ENCODE results near the gene PTGIS. TPM values are rescaled to one million over a fixed set of nuclear protein-coding genes. Genes with fewer than 3 reads are reported as not detected.

Gene PTGIS
- total and polyA plus RNA-seq, 2 of the 4 experiments (the other 2 are of a cell fraction): 1.6 to 2.6 TPM

- Histone ChIP-seq H3K4me2 (ENCODE audit: low read depth, low read length) (no peak overlapping the region), H2AFZ (replicated peaks; ENCODE audit: low read length, poor library complexity) (no peak overlapping the region), H3K18ac (ENCODE audit: low read depth, low read length) (no peak overlapping the region; the same call in 1 of the 2 replicates), H3K4me1 (ENCODE audit: control insufficient read depth, insufficient read depth, low read length) (peaks cover 28% of the 10 kb centered on the region), H2BK15ac (ENCODE audit: low read depth, low read length) (peak overlapping the region; percentile 53; the same call in 1 of the 3 replicates), H3K9me1 (ENCODE audit: insufficient read depth, low read length) (peaks cover 3% of the 10 kb centered on the region), H3K79me1 (ENCODE audit: low read depth in 1 of 2, low read length in 2 of 2) (no peaks in the 10 kb centered on the region), H3K9ac (ENCODE audit: low read depth, low read length) (no peak overlapping the region), H3K9me3 (ENCODE audit: control insufficient read depth, insufficient read depth, low read length) (peaks cover 13% of the 10 kb centered on the region), H3K27me3 (ENCODE audit: control insufficient read depth, insufficient read depth, low read length) (no peaks in the 10 kb centered on the region), H2AK5ac (ENCODE audit: low read depth, low read length) (no peak overlapping the region; the same call in 1 of the 2 replicates), H3K36me3 (ENCODE audit: control insufficient read depth, insufficient read depth, low read length) (no peaks in the 10 kb centered on the region), H4K91ac (ENCODE audit: insufficient read depth, low read depth, low read length) (peak overlapping the region; percentile 33; the same call in 1 of the 2 replicates), H3K27ac (ENCODE audit: insufficient read depth, low read length) (no peak overlapping the region), H3K23ac (ENCODE audit: low read depth, low read length) (no peak overlapping the region), H4K5ac (ENCODE audit: low read depth, low read length) (no peak overlapping the region), H3K56ac (ENCODE audit: extremely low read depth, insufficient read depth, low read length) (no peak overlapping the region), H2AK9ac (replicated peaks; ENCODE audit: low read depth, low read length, poor library complexity) (peak overlapping the region; percentile 9), H2BK20ac (ENCODE audit: low read depth, low read length) (no peak overlapping the region), H4K8ac (ENCODE audit: low read depth in 2 of 2, low read length in 2 of 2) (no peak overlapping the region; a peak in 1 of 4 replicates), H2BK5ac (ENCODE audit: low read depth, low read length, poor library complexity, severe bottlenecking) (no peak overlapping the region), H4K20me1 (ENCODE audit: insufficient read depth, low read length) (no peaks in the 10 kb centered on the region), H3K4ac (ENCODE audit: low read depth, low read length) (no peak overlapping the region), H2BK120ac (ENCODE audit: low read depth, low read length) (no peak overlapping the region), H3K4me3 (ENCODE audit: insufficient read depth, low read depth, low read length) (no peak overlapping the region), H3K14ac (replicated peaks; ENCODE audit: low read depth, low read length) (no peak overlapping the region)
- BruUV-seq (replicated peaks): no TSS peak
- DNase-seq (no peak), ATAC-seq (ENCODE audit: low read depth) (no peak)
- in situ Hi-C loops (cut with MboI; ENCODE audit: low sequenced_read_pairs): no loop called here
- TF ChIP-seq FOS (IDR thresholded peaks at IDR 0.05; ENCODE audit: low read depth, low read length): no peak
- TF ChIP-seq RFX5 (IDR thresholded peaks at IDR 0.05; ENCODE audit: low read depth, low read length): no peak
- no peak for TF ChIP-seq CEBPB (IDR thresholded peaks at IDR 0.05; ENCODE audit: low read depth, low read length)
- no peak for TF ChIP-seq POLR2A (IDR thresholded peaks at IDR 0.05; ENCODE audit: low read depth, low read length)
- no peak for TF ChIP-seq NFE2L2 (IDR thresholded peaks at IDR 0.05; ENCODE audit: low read depth, low read length)
- no peak for TF ChIP-seq ELK1 (IDR thresholded peaks at IDR 0.05; ENCODE audit: borderline replicate concordance, low read depth, low read length)
- TF ChIP-seq CTCF (conservative IDR thresholded peaks at IDR 0.05; ENCODE audit: low read depth, low read length): no peak
- TF ChIP-seq MAZ (IDR thresholded peaks at IDR 0.05; ENCODE audit: borderline replicate concordance, low read depth, low read length): no peak
- TF ChIP-seq MXI1 (IDR thresholded peaks at IDR 0.05; ENCODE audit: borderline replicate concordance, low read depth, low read length): no peak
- TF ChIP-seq BHLHE40 (IDR thresholded peaks at IDR 0.05; ENCODE audit: low read depth, low read length): no peak
- no peak for TF ChIP-seq SMC3 (IDR thresholded peaks at IDR 0.05; ENCODE audit: low read depth, low read length)
- no peak for TF ChIP-seq RAD21 (IDR thresholded peaks at IDR 0.05; ENCODE audit: low read length)
- TF ChIP-seq RCOR1 (IDR thresholded peaks at IDR 0.05; ENCODE audit: insufficient replicate concordance, low read length): no peak
- no peak for TF ChIP-seq CHD1 (IDR thresholded peaks at IDR 0.05; ENCODE audit: low read depth, low read length)
- dilution Hi-C loops (cut with HindIII; ENCODE audit: low sequenced_read_pairs, unreplicated experiment): no loop called here
- ChIA-PET POLR2A (ENCODE audit: unreplicated experiment) (no interaction called here), CTCF (interaction anchor here (0.6 kb wide), 1 partner anchor 196 kb away, joined by 3 read pairs; no protein-coding TSS in a partner anchor)
- WGBS, 2 experiments (ENCODE audit: extremely low coverage in 2 of 2, insufficient read length in 1 of 2): no CpG with 5 or more reads among the region's 4 CpGs
- intact Hi-C loops (cut with micrococcal nuclease): no loop called here
Measured at GRCh38 chr20:49578436-49578835, 10.5 kb upstream of the PTGIS start.
